ENCODE measurements around the gene GPC3. TPM values are rescaled to one million over a fixed set of nuclear protein-coding genes. Genes with fewer than 3 reads are reported as not detected.

Gene GPC3
- total RNA-seq, 1 experiment from 2014 or later: 32.4 TPM

DNA sequence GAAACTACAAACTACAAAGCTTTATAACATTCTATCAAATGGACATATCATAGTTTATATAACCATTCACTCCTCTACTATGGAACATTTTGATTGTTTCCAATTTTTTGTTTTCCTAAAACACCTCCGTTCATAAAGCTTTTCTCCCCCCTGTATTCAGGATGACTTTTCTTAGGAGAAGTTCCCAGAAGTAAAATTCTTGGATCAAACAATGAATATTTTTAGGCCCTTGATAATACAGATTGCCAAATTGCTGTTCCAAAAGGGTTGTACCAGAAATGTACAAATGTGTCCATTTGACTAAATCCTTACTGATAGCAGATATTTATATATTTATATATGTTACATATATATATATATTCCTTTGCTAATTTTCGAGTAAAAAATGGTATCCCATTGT is 77.8 kb downstream of the GPC3 start:
- Mint-ChIP-seq H3K4me1 (peaks cover 15% of the 10 kb centered on the region), H3K4me3 (no peak overlapping the region), H3K27me3 (ENCODE audit: low read depth) (no peaks in the 10 kb centered on the region), H3K36me3 (no peaks in the 10 kb centered on the region), H3K27ac (no peak overlapping the region), H3K9me3 (no peaks in the 10 kb centered on the region)
- TF ChIP-seq ETV6 (CRISPR knock-in tag; IDR thresholded peaks at IDR 0.05): no peak
- no peak for TF ChIP-seq JUN (CRISPR knock-in tag; IDR thresholded peaks at IDR 0.05)
- no peak for TF ChIP-seq ZNF138 (CRISPR knock-in tag; conservative IDR thresholded peaks at IDR 0.05)
- TF ChIP-seq GABPB1 (CRISPR knock-in tag; IDR thresholded peaks at IDR 0.05): no peak
- no peak for TF ChIP-seq SOX15 (CRISPR knock-in tag; IDR thresholded peaks at IDR 0.05)
- TF ChIP-seq, protein P1, sequence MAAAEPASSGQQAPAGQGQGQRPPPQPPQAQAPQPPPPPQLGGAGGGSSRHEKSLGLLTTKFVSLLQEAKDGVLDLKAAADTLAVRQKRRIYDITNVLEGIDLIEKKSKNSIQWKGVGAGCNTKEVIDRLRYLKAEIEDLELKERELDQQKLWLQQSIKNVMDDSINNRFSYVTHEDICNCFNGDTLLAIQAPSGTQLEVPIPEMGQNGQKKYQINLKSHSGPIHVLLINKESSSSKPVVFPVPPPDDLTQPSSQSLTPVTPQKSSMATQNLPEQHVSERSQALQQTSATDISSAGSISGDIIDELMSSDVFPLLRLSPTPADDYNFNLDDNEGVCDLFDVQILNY (CRISPR knock-in tag; IDR thresholded peaks at IDR 0.05): no peak
- TF ChIP-seq, protein P2, sequence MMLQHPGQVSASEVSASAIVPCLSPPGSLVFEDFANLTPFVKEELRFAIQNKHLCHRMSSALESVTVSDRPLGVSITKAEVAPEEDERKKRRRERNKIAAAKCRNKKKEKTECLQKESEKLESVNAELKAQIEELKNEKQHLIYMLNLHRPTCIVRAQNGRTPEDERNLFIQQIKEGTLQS (CRISPR knock-in tag; conservative IDR thresholded peaks at IDR 0.05): no peak
- TF ChIP-seq, protein P3, sequence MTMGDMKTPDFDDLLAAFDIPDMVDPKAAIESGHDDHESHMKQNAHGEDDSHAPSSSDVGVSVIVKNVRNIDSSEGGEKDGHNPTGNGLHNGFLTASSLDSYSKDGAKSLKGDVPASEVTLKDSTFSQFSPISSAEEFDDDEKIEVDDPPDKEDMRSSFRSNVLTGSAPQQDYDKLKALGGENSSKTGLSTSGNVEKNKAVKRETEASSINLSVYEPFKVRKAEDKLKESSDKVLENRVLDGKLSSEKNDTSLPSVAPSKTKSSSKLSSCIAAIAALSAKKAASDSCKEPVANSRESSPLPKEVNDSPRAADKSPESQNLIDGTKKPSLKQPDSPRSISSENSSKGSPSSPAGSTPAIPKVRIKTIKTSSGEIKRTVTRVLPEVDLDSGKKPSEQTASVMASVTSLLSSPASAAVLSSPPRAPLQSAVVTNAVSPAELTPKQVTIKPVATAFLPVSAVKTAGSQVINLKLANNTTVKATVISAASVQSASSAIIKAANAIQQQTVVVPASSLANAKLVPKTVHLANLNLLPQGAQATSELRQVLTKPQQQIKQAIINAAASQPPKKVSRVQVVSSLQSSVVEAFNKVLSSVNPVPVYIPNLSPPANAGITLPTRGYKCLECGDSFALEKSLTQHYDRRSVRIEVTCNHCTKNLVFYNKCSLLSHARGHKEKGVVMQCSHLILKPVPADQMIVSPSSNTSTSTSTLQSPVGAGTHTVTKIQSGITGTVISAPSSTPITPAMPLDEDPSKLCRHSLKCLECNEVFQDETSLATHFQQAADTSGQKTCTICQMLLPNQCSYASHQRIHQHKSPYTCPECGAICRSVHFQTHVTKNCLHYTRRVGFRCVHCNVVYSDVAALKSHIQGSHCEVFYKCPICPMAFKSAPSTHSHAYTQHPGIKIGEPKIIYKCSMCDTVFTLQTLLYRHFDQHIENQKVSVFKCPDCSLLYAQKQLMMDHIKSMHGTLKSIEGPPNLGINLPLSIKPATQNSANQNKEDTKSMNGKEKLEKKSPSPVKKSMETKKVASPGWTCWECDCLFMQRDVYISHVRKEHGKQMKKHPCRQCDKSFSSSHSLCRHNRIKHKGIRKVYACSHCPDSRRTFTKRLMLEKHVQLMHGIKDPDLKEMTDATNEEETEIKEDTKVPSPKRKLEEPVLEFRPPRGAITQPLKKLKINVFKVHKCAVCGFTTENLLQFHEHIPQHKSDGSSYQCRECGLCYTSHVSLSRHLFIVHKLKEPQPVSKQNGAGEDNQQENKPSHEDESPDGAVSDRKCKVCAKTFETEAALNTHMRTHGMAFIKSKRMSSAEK (CRISPR knock-in tag; IDR thresholded peaks at IDR 0.05; ENCODE audit: borderline replicate concordance): no peak
- TF ChIP-seq TEAD4 (CRISPR knock-in tag; IDR thresholded peaks at IDR 0.05): no peak
- no peak for TF ChIP-seq KAT7 (CRISPR knock-in tag; IDR thresholded peaks at IDR 0.05; ENCODE audit: borderline replicate concordance)
- no peak for TF ChIP-seq ZNF416 (CRISPR knock-in tag; IDR thresholded peaks at IDR 0.05)
- no peak for TF ChIP-seq HMGA2 (CRISPR knock-in tag; IDR thresholded peaks at IDR 0.05)
- TF ChIP-seq, protein P4, sequence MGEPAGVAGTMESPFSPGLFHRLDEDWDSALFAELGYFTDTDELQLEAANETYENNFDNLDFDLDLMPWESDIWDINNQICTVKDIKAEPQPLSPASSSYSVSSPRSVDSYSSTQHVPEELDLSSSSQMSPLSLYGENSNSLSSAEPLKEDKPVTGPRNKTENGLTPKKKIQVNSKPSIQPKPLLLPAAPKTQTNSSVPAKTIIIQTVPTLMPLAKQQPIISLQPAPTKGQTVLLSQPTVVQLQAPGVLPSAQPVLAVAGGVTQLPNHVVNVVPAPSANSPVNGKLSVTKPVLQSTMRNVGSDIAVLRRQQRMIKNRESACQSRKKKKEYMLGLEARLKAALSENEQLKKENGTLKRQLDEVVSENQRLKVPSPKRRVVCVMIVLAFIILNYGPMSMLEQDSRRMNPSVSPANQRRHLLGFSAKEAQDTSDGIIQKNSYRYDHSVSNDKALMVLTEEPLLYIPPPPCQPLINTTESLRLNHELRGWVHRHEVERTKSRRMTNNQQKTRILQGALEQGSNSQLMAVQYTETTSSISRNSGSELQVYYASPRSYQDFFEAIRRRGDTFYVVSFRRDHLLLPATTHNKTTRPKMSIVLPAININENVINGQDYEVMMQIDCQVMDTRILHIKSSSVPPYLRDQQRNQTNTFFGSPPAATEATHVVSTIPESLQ (CRISPR knock-in tag; IDR thresholded peaks at IDR 0.05): no peak
- no peak for TF ChIP-seq ZNF317 (CRISPR knock-in tag; IDR thresholded peaks at IDR 0.05; ENCODE audit: borderline replicate concordance, low read depth)
- no peak for TF ChIP-seq NR3C1 (CRISPR knock-in tag; conservative IDR thresholded peaks at IDR 0.05; ENCODE audit: low read depth)
- TF ChIP-seq, protein P5, sequence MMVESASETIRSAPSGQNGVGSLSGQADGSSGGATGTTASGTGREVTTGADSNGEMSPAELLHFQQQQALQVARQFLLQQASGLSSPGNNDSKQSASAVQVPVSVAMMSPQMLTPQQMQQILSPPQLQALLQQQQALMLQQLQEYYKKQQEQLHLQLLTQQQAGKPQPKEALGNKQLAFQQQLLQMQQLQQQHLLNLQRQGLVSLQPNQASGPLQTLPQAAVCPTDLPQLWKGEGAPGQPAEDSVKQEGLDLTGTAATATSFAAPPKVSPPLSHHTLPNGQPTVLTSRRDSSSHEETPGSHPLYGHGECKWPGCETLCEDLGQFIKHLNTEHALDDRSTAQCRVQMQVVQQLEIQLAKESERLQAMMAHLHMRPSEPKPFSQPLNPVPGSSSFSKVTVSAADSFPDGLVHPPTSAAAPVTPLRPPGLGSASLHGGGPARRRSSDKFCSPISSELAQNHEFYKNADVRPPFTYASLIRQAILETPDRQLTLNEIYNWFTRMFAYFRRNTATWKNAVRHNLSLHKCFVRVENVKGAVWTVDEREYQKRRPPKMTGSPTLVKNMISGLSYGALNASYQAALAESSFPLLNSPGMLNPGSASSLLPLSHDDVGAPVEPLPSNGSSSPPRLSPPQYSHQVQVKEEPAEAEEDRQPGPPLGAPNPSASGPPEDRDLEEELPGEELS (CRISPR knock-in tag; IDR thresholded peaks at IDR 0.05): no peak
- TF ChIP-seq IRF2 (CRISPR knock-in tag; IDR thresholded peaks at IDR 0.05; ENCODE audit: borderline replicate concordance, low read depth): no peak
- TF ChIP-seq SMAD3 (CRISPR knock-in tag; IDR thresholded peaks at IDR 0.05; ENCODE audit: borderline replicate concordance): no peak
- TF ChIP-seq, protein P6, sequence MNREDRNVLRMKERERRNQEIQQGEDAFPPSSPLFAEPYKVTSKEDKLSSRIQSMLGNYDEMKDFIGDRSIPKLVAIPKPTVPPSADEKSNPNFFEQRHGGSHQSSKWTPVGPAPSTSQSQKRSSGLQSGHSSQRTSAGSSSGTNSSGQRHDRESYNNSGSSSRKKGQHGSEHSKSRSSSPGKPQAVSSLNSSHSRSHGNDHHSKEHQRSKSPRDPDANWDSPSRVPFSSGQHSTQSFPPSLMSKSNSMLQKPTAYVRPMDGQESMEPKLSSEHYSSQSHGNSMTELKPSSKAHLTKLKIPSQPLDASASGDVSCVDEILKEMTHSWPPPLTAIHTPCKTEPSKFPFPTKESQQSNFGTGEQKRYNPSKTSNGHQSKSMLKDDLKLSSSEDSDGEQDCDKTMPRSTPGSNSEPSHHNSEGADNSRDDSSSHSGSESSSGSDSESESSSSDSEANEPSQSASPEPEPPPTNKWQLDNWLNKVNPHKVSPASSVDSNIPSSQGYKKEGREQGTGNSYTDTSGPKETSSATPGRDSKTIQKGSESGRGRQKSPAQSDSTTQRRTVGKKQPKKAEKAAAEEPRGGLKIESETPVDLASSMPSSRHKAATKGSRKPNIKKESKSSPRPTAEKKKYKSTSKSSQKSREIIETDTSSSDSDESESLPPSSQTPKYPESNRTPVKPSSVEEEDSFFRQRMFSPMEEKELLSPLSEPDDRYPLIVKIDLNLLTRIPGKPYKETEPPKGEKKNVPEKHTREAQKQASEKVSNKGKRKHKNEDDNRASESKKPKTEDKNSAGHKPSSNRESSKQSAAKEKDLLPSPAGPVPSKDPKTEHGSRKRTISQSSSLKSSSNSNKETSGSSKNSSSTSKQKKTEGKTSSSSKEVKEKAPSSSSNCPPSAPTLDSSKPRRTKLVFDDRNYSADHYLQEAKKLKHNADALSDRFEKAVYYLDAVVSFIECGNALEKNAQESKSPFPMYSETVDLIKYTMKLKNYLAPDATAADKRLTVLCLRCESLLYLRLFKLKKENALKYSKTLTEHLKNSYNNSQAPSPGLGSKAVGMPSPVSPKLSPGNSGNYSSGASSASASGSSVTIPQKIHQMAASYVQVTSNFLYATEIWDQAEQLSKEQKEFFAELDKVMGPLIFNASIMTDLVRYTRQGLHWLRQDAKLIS (CRISPR knock-in tag; IDR thresholded peaks at IDR 0.05; ENCODE audit: borderline replicate concordance): no peak
- POLR2A ChIA-PET: no interaction called here
- DNase-seq (ENCODE audit: low spot score) (no peak), ATAC-seq (no peak)
- CTCF ChIA-PET: no interaction called here
